HG03060 (cell line): ENCODE measurements around the gene NCAPH2.

Source experiments
- ATAC-seq: cut with Tn5 transposase; IDR thresholded peaks from one replicate; pipeline ENCODE4 v1.9.1; 2021; ENCODE audit warnings: low read depth, moderate number of reproducible peaks; ENCODE audit not compliant: unreplicated experiment

Gene NCAPH2

DNA sequence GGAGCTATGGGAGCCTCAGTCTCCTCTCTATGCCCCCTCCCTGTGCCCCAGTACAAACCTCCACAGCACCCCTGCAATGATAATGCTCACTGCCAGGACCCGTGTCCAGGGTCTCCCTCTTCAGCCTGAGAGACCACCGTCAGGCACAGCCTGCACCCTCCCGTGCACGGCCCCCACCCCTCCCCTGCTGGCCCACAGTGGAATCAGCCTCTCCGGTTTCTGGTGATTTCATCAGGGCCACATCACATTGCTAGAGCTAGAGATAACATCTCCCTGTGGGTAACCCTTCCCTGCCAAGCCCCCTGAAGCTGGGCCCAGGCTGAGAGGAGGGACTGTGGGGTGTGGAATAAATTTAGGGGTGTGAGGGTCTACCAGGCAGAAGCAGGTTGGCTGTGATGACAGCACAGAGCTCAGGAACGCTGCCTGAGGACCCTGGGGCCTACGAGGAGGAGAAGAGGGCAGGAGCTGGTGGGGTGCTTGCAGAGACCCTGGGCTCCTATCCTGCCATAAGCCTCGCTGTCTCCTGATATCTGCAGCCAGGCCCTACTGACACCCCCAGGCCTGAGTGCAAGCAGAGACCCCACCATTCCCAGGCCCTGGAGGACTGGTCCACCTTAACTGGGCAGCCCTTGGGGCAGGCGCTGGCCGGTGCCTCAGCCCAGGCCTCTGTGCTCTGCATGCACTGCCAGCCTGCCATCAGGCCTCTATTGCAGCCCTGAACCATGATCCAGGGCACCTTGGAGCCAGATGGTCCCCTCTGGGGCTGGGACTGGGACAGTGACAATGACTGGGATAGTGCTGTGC, 37.7 kb downstream of the NCAPH2 start, which contains the start of gene KLHDC7B:
TSS of gene KLHDC7B (plus strand) at position 378 of the 804 bp plus-strand sequence. CDS start at position 723, 345 bp downstream.
- ATAC-seq: no peak

DNA sequence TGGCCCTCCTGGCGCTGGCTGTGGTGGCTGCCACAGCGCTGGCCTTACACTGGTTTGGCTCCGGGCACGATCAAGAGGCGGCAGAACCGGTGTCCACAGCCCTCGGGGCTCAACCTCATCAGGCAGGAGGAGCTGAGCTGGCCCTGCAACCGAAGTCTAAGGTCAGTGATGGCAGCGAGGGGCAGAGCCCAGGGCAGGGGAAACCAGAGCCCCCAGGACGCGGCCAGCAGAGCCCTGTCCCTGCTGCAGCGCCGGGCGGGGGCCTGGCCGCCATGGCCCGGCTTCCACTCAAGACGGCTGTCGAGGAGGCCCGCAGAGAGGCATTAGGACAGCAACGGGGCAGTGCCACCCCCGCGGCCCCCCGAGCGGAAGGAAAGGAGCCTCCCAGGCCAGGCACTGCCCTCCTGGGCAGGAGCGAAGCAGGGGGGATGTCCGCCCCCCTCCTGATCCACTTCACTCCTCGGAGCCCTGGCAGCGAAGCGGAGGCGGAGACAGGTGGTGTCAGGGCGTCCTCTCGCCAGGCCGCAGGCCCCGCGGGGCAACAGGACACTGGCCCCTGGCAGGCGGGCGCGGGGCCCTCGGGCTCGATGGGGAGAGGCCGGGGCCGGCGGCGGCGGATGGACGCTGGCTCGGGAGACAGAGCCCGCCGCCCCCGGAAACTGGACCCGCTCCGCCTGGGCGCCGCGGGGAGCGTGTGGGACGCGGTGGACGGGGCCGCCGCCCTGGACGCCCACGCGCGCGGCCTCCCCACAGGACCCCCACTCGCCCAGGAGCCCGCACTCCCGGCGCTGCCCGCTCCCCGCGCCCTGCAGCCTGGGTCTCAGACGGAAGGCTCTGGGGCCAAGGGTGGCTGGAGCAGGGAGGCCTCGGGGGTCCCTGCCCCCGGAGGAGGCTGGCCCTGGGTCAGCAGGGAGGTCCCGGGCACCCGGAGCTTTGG, 38.6 kb downstream of the NCAPH2 start:
- ATAC-seq: no peak

DNA sequence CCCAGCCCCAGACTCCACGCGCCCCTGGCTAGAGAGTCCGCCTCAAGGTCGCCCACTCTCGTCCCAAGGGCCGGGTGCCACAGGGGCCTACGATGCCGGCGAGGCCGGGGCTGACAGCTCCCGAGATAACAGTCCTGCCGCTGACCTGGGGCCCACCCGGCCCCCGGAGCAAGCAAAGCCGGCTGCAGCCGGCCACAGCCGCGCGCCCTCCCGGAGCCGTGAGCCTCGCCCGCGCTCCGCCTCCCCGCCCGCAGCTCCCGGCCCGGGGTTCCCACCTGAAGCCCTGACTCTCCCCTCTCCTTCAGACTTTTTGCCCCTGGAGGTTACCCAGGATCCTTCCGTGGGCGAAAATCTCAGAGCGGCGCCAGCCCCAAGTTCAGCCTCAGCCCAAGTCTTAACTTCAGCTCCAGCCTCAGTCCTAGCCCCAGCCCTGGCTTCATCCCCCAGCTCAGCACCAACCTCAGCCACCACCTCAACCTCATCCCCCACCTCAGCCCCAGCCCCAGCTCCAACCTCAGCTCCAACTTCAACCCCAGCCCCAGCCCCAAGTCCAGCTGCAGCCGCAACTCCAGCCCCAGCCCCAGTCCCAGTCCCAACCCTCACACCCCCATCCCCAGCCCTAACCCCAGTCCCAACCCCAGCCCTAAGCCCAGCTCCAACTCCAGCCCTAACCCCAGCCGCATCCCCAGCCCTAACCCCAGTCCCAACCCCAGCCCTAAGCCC, 39.4 kb downstream of the NCAPH2 start:
- no peak for ATAC-seq

DNA sequence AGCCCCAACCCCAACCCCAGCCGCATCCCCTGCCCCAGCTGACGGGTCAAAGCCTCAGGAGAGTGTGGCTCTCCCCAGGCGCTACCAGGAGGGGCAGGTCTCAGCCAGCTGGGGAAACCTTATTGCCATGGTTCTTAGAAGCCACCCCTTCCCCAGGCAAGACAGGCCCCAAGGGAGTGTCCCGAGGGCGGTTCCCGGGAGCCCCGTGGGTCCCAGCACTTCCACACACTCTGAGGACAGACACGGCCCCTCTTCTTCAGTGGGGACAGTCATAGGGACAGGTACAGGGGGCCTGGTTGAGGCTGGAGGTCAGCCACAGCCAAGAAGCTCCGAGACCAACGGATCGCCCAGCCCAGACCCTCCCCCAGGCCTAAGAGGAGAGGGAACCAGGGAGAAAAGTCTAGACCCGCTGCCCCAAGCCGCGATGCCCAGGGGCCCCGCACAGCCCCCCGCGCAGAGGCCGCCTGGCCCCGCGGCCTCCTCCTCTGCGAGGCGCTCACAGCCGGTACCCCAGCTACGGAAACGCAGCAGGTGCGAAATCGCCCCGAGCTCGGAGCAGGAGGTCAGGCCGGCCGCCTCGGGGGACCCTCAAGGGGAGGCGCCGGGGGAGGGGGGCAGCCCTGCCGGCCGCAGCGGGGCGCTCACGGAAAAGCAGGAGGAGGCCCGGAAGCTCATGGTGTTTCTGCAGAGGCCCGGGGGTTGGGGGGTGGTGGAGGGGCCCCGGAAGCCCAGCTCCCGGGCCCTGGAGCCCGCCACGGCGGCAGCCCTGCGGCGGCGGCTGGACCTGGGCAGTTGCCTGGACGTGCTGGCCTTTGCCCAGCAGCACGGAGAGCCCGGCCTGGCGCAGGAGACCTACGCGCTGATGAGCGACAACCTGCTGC, 40.3 kb downstream of the NCAPH2 start:
- no peak for ATAC-seq

DNA sequence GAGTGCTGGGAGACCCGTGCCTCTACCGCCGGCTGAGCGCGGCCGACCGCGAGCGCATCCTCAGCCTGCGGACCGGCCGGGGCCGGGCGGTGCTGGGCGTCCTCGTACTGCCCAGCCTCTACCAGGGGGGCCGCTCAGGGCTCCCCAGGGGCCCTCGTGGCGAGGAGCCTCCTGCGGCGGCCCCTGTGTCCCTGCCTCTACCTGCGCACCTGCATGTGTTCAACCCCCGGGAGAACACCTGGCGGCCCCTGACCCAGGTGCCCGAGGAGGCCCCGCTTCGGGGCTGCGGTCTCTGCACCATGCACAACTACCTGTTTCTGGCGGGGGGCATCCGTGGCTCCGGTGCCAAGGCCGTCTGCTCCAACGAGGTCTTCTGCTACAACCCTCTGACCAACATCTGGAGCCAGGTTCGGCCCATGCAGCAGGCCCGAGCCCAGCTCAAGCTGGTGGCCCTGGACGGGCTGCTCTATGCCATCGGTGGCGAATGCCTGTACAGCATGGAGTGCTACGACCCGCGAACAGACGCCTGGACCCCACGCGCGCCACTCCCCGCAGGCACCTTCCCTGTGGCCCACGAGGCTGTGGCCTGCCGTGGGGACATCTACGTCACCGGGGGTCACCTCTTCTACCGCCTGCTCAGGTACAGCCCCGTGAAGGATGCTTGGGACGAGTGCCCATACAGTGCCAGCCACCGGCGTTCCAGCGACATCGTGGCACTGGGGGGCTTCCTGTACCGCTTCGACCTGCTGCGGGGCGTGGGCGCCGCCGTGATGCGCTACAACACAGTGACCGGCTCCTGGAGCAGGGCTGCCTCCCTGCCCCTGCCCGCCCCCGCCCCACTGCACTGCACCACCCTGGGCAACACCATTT, 41.1 kb downstream of the NCAPH2 start:
- ATAC-seq: no peak

DNA sequence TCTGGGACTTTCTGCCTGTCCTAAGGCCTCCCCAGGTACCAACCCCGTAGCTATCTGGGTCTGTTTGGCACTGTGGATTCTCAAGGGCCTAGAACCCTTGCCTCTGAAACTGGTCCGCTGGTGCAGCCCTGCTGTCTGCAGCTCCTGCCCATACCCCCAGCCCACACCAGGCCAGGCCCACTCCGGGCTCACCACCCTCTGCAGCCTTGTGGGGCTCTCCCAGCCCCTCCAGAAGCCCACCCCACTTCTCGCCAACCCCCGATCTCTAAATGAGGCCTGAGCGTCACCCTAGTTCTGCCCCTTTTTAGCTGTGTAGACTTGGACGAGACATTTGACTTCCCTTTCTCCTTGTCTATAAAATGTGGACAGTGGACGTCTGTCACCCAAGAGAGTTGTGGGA, 42.4 kb downstream of the NCAPH2 start:
- no peak for ATAC-seq

DNA sequence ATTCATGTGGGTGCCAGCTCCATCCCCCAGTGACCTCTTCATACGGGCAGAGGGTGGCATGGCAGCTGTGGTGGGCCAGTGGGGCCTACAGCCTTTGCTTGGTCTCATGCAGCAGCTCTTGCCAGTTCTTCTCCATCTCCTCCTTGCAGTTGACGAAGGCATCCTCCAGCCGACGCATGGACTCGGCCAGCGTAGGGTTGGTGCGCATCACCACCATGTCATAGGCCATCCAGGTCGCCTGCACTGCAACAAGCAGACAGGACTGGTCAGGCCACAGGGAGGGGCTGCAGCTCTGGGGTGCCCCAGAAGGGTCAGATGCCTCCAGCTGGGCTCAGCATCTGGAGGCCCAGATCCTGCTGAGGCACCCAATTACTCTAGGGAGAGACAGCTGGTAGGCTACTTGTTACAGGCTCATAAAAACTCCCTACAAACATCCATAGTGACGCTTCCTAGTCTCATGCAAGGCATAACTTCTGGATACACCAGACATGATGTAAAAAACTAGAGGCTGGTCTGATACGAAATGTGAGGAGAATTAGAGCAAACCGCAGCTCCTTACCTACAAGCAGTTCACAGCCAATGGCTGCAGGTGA, 43.2 kb downstream of the NCAPH2 start:
- ATAC-seq: no peak

DNA sequence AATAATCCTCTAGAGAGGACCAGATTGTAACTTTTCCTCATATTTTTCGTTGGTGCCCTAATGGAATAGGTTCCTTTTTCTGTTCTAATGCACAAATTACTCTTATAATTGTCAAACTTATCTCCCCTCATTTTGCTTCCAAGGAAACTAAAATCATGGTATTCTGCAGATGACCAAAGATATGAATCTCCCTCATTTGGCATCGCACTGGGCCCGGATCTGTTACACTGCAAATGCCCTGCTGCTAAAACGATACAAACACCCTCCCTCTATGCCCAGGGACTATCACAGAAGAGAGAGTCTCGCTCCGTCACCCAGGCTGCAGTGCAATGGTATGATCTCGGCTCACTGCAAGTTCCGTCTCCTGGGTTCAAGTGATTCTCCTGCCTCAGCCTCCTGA, 45.3 kb downstream of the NCAPH2 start:
- no peak for ATAC-seq

DNA sequence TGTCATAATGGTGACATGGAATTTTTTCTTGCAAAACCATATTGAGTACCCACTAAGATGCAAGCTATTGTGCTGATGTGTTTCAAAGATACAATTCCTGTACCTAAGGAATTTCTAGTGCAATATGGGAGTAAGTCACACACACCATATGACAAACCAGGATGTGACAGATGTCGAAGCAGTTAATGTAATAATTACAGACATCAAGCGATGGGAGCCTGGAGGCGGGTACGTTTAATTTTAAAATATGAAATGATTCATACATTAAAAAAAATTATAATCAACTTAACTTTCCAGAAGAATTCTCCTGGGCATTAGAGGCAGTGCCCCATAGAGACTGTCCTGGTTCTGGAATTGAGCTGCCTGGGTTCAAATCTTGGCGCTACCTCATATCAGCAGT, 48.7 kb downstream of the NCAPH2 start:
- no peak for ATAC-seq

DNA sequence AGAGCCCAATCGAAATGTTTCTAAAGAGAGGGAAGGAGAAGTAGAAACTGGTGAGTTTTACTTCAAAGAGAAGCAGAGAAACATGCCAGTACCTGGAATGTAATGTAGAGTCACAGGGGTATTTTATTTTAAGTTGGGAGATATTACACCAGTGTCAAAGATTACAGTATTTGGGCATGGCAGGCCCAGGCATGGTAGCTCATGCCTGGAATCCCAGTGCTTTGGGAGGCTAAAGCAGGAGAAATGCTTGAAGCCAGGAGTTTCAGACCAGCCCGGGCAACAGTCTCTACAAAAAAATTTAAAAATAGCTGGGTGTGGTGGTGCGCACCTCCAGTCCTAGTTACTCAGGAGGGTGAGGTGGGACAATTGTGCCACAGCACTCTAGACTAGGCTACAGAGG, 52.0 kb downstream of the NCAPH2 start:
- ATAC-seq: no peak

DNA sequence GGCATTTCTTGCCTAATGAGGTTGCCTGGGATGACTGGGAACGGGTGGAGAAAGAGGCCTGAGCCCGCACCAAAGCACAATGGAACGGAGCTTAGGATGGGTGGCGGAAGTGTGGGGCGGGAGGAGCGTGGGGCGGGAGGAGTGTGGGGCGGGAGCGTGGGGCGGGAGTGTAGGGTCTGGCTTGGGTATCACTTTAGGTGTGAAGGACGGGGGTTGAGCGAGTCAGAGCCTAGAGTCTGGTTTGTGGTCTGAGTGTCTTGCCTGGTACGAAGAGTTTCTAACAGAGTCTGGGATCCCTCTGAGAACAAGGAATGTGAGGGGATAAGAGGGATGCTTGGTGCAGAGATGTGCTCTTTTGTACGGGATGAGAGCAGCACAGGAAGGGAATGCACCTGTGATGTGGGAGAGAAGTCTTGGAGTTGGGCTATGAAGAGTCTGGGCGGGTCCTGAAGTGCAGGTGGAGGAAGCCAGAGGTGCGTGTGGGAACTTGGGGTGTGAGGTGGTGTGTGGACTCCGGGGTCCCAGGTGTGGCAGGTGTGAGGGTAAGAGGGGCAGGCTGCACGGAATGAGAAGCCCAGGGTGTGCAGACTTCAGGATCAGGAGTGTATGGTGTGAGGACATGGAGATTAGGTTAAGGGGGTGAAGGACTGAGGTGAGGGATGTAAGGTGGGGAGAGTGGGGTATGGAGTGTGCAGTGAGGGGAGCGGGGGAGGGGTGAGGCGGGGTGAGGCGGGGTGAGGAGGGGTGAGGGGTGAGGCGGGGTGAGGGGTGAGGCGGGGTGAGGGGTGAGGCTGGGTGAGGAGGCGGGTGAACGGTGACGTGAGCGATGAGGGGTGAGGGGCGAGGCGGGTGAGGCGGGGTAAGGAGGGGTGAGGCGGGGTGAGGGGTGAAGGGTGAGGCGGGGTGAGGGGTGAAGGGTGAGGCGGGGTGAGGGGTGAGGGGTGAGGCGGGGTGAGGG, 53.7 kb downstream of the NCAPH2 start:
- ATAC-seq: no peak

DNA sequence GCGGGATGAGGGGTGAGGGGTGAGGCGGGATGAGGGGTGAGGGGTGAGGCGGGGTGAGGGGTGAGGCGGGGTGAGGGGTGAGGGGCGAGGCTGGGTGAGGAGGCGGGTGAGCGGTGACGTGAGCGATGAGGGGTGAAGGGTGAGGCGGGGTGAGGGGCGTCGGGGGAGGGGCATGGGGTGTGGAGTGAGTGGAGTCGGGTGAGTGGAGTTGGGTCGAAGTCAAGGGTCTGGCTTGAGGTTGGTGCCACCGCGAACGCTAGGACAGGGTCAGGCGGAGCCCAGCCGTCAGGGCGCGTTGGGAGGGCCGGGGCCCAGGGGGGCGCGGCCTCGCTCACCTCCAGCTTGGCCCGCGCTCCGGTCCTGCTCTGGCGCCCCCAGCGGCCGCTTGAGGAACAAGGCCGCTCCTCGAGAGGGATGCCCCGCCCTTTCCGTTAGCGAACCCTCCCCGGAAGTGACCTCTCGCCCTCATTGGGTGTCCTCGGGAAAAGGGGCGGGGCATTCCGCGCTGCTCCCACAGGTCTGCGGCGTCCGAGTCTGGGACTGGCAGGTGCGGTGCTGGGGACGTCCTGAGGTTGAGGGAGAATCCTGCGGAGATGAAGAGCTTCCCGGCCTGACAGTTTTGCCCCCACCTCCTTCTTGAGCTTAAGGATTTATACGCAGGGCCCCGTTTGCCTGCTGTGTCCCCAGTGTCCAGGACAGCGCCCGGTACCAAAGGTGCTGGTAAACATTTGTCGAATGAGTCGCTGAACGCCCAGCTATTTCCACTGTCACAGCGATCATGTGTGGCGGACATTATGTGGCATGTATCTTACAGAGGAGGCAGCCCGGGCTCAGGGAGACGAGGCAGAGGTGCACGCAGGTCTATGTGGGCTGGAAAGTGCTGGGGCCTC, 54.7 kb downstream of the NCAPH2 start, which contains the start of gene SYCE3:
TSS of gene SYCE3 (minus strand) at position 397 of the 890 bp plus-strand sequence. CDS start 6,514 bp downstream, outside the sequence.
- peak; percentile 73 for ATAC-seq

DNA sequence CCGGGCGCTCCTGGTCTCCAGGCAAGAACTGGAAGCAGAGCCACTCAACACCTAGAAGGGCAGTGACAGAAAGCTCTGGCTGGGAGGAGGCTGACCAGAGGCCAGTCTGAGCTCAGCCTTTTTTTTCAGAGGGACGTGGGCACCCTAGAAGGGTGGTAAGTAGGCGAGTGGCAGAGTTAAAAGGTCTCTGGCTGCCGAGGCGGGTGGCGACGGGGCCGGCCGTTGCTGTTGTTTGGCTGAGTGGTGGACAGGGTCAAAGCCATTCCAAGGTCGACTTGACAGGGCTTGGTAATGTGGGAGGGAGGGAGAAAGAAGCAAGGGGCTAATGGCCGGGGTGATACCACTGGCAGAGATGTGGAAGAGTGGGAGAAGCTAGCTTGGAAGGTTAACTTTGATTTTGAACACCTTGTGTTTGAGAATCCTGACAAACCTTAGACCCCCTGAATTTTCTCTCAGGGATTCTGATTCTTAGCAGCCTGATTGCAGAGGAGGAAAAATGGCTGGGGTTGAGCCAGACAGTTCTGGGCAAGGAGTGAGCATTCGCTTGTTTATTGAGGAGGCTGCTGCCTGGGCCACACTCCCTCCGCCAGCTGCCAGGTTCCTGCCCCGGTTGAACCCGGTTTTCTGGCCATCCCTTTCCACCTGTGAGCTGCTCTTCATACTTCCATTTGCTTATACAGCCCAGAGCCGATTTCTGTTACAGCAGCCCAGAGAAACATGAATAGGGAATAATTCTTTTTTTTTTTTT, 55.6 kb downstream of the NCAPH2 start:
- ATAC-seq: no peak

DNA sequence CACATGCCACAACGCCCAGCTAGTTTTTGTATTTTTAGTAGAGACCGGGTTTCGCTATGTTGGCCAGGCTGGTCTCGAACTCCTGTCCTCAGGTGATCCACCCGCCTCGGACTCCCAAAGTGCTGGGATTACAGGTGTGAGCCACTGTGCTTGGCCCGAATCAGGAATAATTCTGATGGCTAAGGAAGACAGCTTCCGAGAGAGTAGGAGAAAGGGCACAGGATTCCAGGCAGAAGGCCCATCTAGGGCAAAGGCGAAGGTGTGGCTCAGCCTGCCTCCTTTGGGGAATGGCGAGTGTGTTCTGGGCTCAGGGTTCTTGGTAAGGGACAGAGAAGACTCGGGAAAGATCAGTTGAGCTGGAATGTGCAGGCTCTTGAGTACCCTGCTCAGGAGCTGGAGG, 56.3 kb downstream of the NCAPH2 start:
- no peak for ATAC-seq

DNA sequence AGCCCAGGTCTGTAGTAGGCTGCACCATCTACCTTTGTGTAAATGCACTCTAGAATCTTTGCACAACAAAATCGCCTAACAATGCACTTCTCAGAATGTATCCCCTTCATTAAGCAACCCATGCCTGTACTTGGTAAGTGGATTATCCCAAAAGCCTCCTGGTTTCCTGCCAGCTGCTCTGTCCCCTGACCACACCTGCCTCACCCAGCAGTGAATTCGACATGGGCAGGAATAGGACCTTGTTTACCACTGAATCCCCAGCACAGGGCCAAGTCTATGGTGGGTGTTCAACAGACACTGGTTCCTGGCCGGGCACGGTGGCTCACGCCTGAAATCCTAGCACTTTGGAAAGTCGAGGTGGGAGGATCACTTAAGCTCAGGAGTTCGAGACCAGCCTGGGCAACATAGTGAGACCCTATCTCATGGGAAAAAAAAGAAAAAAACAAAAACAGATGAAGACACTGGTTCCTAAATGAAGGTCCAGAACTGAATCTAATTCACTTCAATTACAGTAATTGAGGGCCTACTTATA, 59.8 kb downstream of the NCAPH2 start:
- no peak for ATAC-seq
